Immature natural killer cell (primary cell): ENCODE measurements around the gene SKI. TPM values are rescaled to one million over a fixed set of nuclear protein-coding genes. Genes with fewer than 3 reads are reported as not detected.

Experiments used
- DNase-seq, 3 donors: peaks; one replicate each; pipeline ENCODE4 v3.0.0; 2022; ENCODE audit warnings: mixed read lengths in 1 of 3
- H3K27ac Mint-ChIP-seq, 6 donors: one replicate each; pipeline ENCODE4 v1.8.0; 2020; ENCODE audit warnings: mixed read lengths in 6 of 6, mild to moderate bottlenecking in 5 of 6, inconsistent platforms in 4 of 6, moderate library complexity in 3 of 6
- H3K27me3 Mint-ChIP-seq, 3 donors: one replicate each; pipeline ENCODE4 v1.8.0; 2020 to 2021; ENCODE audit warnings: low read depth in 3 of 3, mild to moderate bottlenecking in 3 of 3, mixed read lengths in 3 of 3, moderate library complexity in 3 of 3, inconsistent platforms in 1 of 3
- H3K36me3 Mint-ChIP-seq, 3 donors: one replicate each; pipeline ENCODE4 v1.8.0; 2020; ENCODE audit warnings: mixed read lengths in 3 of 3, inconsistent platforms in 2 of 3, mild to moderate bottlenecking in 2 of 3
- H3K4me1 Mint-ChIP-seq, 2 donors: one replicate each; pipeline ENCODE4 v1.8.0; 2020; ENCODE audit warnings: inconsistent platforms in 2 of 2, mild to moderate bottlenecking in 2 of 2, mixed read lengths in 2 of 2, moderate library complexity in 1 of 2
- H3K4me3 Mint-ChIP-seq, 5 donors: one replicate each; pipeline ENCODE4 v1.8.0; 2020; ENCODE audit warnings: mild to moderate bottlenecking in 5 of 5, mixed read lengths in 5 of 5, inconsistent platforms in 3 of 5, moderate library complexity in 3 of 5
- H3K9me3 Mint-ChIP-seq, 6 donors: one replicate each; pipeline ENCODE4 v1.8.0; 2020; ENCODE audit warnings: mild to moderate bottlenecking in 6 of 6, mixed read lengths in 6 of 6, inconsistent platforms in 4 of 6, moderate library complexity in 3 of 6
- polyA plus RNA-seq, 3 donors: library from polyadenylated mRNA; unstranded; fragments of 300-500 nt; fragmentation: Illumina TruSeq; gene quantifications; one replicate each; pipeline ENCODE4 v1.2.3, GENCODE V29; 2021

SKI gene
- polyA plus RNA-seq, 3 donors from 2014 or later = 0.87 to 1.0 TPM; not detected in 1

- Mint-ChIP-seq H3K4me1 (no peaks in the 10 kb centered on the region), H3K9me3 (no peaks in the 10 kb centered on the region), H3K36me3 (no peaks in the 10 kb centered on the region), H3K4me3 (no peak overlapping the region), H3K27me3 (peaks cover 0 to 3% (median 2%) of the 10 kb centered on the region in 3 donors), H3K27ac (no peak overlapping the region)
- DNase-seq = no peak
Measured at GRCh38 chr1:2346691-2347408, 118.7 kb downstream of the SKI start.

- H3K4me3 Mint-ChIP-seq = no peak overlapping the region
- no peak for DNase-seq
- peaks cover 0 to 3% (median 2%) of the 10 kb centered on the region in 3 donors for H3K27me3 Mint-ChIP-seq
- no peaks in the 10 kb centered on the region for H3K36me3 Mint-ChIP-seq
- H3K4me1 Mint-ChIP-seq = no peaks in the 10 kb centered on the region
- no peak overlapping the region for H3K27ac Mint-ChIP-seq
- H3K9me3 Mint-ChIP-seq = no peaks in the 10 kb centered on the region
Measured at GRCh38 chr1:2347409-2347785, 119.3 kb downstream of the SKI start.

GRCh38 chr1:2347896-2348295 lies 119.8 kb downstream of the SKI start:
- Mint-ChIP-seq H3K27me3 (peaks cover 0 to 3% (median 2%) of the 10 kb centered on the region in 3 donors), H3K4me3 (no peak overlapping the region), H3K4me1 (no peaks in the 10 kb centered on the region), H3K27ac (no peak overlapping the region), H3K36me3 (no peaks in the 10 kb centered on the region), H3K9me3 (no peaks in the 10 kb centered on the region)
- no peak for DNase-seq

- Mint-ChIP-seq H3K36me3 (no peaks in the 10 kb centered on the region), H3K27ac (no peak overlapping the region), H3K27me3 (peaks cover 0 to 3% (median 2%) of the 10 kb centered on the region in 3 donors), H3K9me3 (no peaks in the 10 kb centered on the region), H3K4me1 (no peaks in the 10 kb centered on the region), H3K4me3 (no peak overlapping the region)
- DNase-seq = no peak
Measured at GRCh38 chr1:2348346-2349325, 120.5 kb downstream of the SKI start.

- Mint-ChIP-seq H3K27ac (no peak overlapping the region), H3K9me3 (no peaks in the 10 kb centered on the region), H3K27me3 (peaks cover 0 to 3% (median 2%) of the 10 kb centered on the region in 3 donors), H3K4me3 (no peak overlapping the region), H3K36me3 (no peaks in the 10 kb centered on the region), H3K4me1 (no peaks in the 10 kb centered on the region)
- DNase-seq = no peak
Measured at GRCh38 chr1:2349806-2350205, 121.7 kb downstream of the SKI start.

GRCh38 chr1:2350501-2350900 lies 122.4 kb downstream of the SKI start:
- H3K36me3 Mint-ChIP-seq = no peaks in the 10 kb centered on the region
- no peak for DNase-seq
- H3K4me1 Mint-ChIP-seq = no peaks in the 10 kb centered on the region
- peaks cover 0 to 3% (median 2%) of the 10 kb centered on the region in 3 donors for H3K27me3 Mint-ChIP-seq
- H3K4me3 Mint-ChIP-seq = no peak overlapping the region
- H3K9me3 Mint-ChIP-seq = no peaks in the 10 kb centered on the region
- H3K27ac Mint-ChIP-seq = no peak overlapping the region

GRCh38 chr1:2350911-2351655 lies 123.0 kb downstream of the SKI start:
- no peaks in the 10 kb centered on the region for H3K9me3 Mint-ChIP-seq
- peaks cover 0 to 2% (median 0%) of the 10 kb centered on the region in 3 donors for H3K27me3 Mint-ChIP-seq
- no peak overlapping the region for H3K27ac Mint-ChIP-seq
- H3K4me3 Mint-ChIP-seq = no peak overlapping the region
- no peaks in the 10 kb centered on the region for H3K36me3 Mint-ChIP-seq
- no peak for DNase-seq
- H3K4me1 Mint-ChIP-seq = no peaks in the 10 kb centered on the region

GRCh38 chr1:2351723-2352122 lies 123.6 kb downstream of the SKI start:
- peaks cover 0 to 2% (median 0%) of the 10 kb centered on the region in 3 donors for H3K27me3 Mint-ChIP-seq
- no peaks in the 10 kb centered on the region for H3K36me3 Mint-ChIP-seq
- H3K9me3 Mint-ChIP-seq = no peaks in the 10 kb centered on the region
- DNase-seq = no peak
- H3K27ac Mint-ChIP-seq = no peak overlapping the region
- H3K4me3 Mint-ChIP-seq = no peak overlapping the region
- no peaks in the 10 kb centered on the region for H3K4me1 Mint-ChIP-seq

- Mint-ChIP-seq H3K4me1 (no peaks in the 10 kb centered on the region), H3K27ac (no peak overlapping the region), H3K36me3 (no peaks in the 10 kb centered on the region), H3K27me3 (peaks cover 0 to 2% (median 0%) of the 10 kb centered on the region in 3 donors), H3K9me3 (no peaks in the 10 kb centered on the region), H3K4me3 (no peak overlapping the region)
- DNase-seq = no peak
Measured at GRCh38 chr1:2352341-2352896, 124.3 kb downstream of the SKI start.

GRCh38 chr1:2352897-2353550 lies 124.9 kb downstream of the SKI start:
- H3K9me3 Mint-ChIP-seq = no peaks in the 10 kb centered on the region
- no peak for DNase-seq
- no peak overlapping the region for H3K4me3 Mint-ChIP-seq
- H3K36me3 Mint-ChIP-seq = no peaks in the 10 kb centered on the region
- peaks cover 0 to 2% (median 0%) of the 10 kb centered on the region in 3 donors for H3K27me3 Mint-ChIP-seq
- H3K4me1 Mint-ChIP-seq = no peaks in the 10 kb centered on the region
- H3K27ac Mint-ChIP-seq = no peak overlapping the region

- Mint-ChIP-seq H3K27me3 (peaks cover 0 to 2% (median 0%) of the 10 kb centered on the region in 3 donors), H3K4me3 (no peak overlapping the region), H3K4me1 (no peaks in the 10 kb centered on the region), H3K9me3 (no peaks in the 10 kb centered on the region), H3K27ac (no peak overlapping the region), H3K36me3 (no peaks in the 10 kb centered on the region)
- no peak for DNase-seq
Measured at GRCh38 chr1:2353551-2354438, 125.7 kb downstream of the SKI start.

GRCh38 chr1:2354511-2355372 lies 126.6 kb downstream of the SKI start:
- Mint-ChIP-seq H3K27ac (no peak overlapping the region), H3K27me3 (no peaks in the 10 kb centered on the region), H3K4me1 (no peaks in the 10 kb centered on the region), H3K4me3 (no peak overlapping the region), H3K36me3 (no peaks in the 10 kb centered on the region), H3K9me3 (no peaks in the 10 kb centered on the region)
- no peak for DNase-seq
